GM13977 (cell line): ENCODE results near the gene IL22RA2.

Experiments used
- DNase-seq: peaks from one replicate; pipeline ENCODE4 v3.0.0; 2012; ENCODE audit warnings: low spot score
- in situ Hi-C: fragments of 300-500 bp; cut with MboI; formaldehyde crosslinking; loops from one replicate; pipeline ENCODE4 v1.12.0; 2022; ENCODE audit warnings: low sequenced_read_pairs, low pct_unique_long_range_greater_than_20kb, mixed read lengths, inconsistent platforms; ENCODE audit not compliant: unreplicated experiment
- TF ChIP-seq, protein P1 (sequence below): IDR thresholded peaks from 2 replicates; pipeline ENCODE4 v1.5.1; 2012; ENCODE audit warnings: mild to moderate bottlenecking, control low read depth; ENCODE audit not compliant: insufficient read depth; ENCODE audit errors: extremely low read depth, missing control alignments

IL22RA2 gene

GRCh38 chr6:137200288-137200687 lies 26.8 kb upstream of the IL22RA2 start:
- TF ChIP-seq, protein P1, sequence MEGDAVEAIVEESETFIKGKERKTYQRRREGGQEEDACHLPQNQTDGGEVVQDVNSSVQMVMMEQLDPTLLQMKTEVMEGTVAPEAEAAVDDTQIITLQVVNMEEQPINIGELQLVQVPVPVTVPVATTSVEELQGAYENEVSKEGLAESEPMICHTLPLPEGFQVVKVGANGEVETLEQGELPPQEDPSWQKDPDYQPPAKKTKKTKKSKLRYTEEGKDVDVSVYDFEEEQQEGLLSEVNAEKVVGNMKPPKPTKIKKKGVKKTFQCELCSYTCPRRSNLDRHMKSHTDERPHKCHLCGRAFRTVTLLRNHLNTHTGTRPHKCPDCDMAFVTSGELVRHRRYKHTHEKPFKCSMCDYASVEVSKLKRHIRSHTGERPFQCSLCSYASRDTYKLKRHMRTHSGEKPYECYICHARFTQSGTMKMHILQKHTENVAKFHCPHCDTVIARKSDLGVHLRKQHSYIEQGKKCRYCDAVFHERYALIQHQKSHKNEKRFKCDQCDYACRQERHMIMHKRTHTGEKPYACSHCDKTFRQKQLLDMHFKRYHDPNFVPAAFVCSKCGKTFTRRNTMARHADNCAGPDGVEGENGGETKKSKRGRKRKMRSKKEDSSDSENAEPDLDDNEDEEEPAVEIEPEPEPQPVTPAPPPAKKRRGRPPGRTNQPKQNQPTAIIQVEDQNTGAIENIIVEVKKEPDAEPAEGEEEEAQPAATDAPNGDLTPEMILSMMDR = no peak
- in situ Hi-C loops = no loop called here
- DNase-seq = no peak

- no peak for DNase-seq
- in situ Hi-C loops = no loop called here
- TF ChIP-seq, protein P1 = no peak
Observed at GRCh38 chr6:137197684-137198645, 24.5 kb upstream of the IL22RA2 start.

DNA sequence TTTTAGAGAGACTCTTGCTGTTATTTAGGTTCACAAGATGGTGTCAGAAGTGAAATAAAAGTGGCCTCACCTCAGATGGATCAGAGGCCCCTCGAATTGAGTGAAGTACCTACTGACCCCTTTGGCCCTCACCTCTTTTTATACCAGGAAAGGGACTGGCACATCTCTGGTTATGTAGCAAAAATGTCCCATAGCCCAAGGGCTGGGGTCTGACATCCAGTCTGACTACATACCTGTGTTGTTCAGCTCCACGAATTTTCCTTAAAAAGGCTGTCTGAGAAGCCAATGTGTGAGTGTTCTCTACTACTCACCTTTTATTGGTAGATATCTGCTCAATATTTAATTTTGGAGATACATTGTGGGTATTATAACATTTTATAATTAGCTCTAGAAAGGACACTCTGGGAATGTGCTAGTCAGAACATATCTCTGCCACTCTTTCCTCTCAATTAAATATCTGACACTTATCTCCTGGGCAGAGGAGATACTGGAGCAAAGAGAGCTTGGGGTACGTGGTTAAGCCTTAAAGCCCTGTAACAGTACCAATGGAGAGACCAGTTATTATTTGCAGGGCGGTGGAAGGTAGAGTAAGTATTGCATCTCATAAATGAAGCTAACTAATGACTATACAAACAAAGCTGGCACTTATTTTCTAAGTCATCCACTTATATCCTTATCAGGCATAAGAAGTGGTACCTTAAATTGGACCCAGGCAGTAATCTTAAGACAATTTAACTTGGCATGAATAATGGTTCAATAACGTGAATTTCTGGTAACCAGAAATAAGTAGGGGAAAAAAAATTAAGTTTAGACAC lies 20.0 kb upstream of the IL22RA2 start:
- in situ Hi-C loops = no loop called here
- TF ChIP-seq, protein P1 = no peak
- DNase-seq = no peak

DNA sequence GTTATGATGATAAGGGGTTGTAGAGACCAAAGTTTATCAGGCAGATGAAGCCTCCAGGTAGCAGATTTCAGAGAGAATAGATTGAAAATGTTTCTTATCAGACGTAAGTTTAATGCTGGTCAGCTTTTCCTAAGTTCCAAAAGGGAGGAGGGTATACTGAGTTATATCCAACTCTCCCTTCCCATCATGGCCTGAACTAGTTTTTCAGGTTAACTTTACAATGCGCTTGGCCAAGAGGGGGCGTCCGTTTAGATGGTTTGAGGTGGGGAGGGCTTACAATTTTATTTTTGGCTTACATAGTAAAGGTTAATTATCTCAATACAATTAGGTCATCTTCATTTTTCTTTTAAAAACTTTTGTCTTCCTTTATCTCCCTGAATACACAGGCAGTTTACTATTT lies 19.4 kb upstream of the IL22RA2 start:
- in situ Hi-C loops = no loop called here
- DNase-seq = no peak
- TF ChIP-seq, protein P1 = no peak

DNA sequence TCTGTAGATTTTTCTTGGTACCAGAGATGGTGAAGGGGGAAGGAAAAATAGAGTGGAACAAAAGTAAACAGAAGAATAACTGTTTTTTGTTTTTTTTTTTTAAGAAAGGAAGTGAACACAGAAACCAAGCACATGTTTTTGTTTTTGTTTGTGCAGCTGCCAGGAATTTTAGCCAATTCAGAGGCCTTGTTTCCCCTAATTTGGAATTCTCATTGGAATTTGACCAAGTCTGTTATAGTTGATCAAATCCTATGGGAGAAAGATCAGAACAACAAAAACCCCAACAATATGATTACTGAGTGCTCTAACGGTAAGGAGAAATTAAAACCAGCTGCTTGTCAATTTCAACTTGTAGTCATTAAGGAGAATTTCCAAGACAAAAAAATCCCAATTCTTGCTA lies 18.2 kb upstream of the IL22RA2 start:
- DNase-seq = no peak
- in situ Hi-C loops = no loop called here
- TF ChIP-seq, protein P1 = no peak

GRCh38 chr6:137191236-137191635 lies 17.8 kb upstream of the IL22RA2 start:
- TF ChIP-seq, protein P1 = no peak
- no peak for DNase-seq
- in situ Hi-C loops = no loop called here
